Trophoblast cell (in vitro differentiated cells and primary cell): ENCODE results near the gene M1AP.

Experiments used
- DNase-seq, 2 donors: peaks; one replicate each; pipeline ENCODE4 v3.0.0-alpha.2; 2016
- H2AFZ ChIP-seq: 2 replicates; pipeline ENCODE4 v1.6.1; 2013; ENCODE audit warnings: low read length, moderate library complexity, mild to moderate bottlenecking; ENCODE audit not compliant: insufficient read depth, poor library complexity
- H2AK5ac ChIP-seq: 2 replicates; pipeline ENCODE4 v1.6.1; 2013; ENCODE audit warnings: mild to moderate bottlenecking, low read length
- H2BK120ac ChIP-seq: 2 replicates; pipeline ENCODE4 v1.6.1; 2013; ENCODE audit warnings: low read length, mild to moderate bottlenecking, moderate library complexity; ENCODE audit not compliant: insufficient read depth, poor library complexity
- H2BK12ac ChIP-seq: 2 replicates; pipeline ENCODE4 v1.6.1; 2013; ENCODE audit warnings: mild to moderate bottlenecking, low read length, moderate library complexity
- H2BK5ac ChIP-seq: 2 replicates; pipeline ENCODE4 v1.6.1; 2013; ENCODE audit warnings: low read length, low read depth, moderate library complexity, mild to moderate bottlenecking; ENCODE audit not compliant: poor library complexity
- H3K14ac ChIP-seq: 2 replicates; pipeline ENCODE4 v1.6.1; 2013; ENCODE audit warnings: mild to moderate bottlenecking, low read length
- H3K18ac ChIP-seq: 2 replicates; pipeline ENCODE4 v1.6.1; 2013; ENCODE audit warnings: mild to moderate bottlenecking, low read length
- H3K23ac ChIP-seq: 2 replicates; pipeline ENCODE4 v1.6.1; 2013; ENCODE audit warnings: low read length
- H3K27ac ChIP-seq: 2 replicates; pipeline ENCODE4 v1.5.1; 2013; ENCODE audit warnings: low read depth, mild to moderate bottlenecking, inconsistent platforms, low read length, moderate library complexity
- H3K27me3 ChIP-seq: 2 replicates; pipeline ENCODE4 v1.6.1; 2013; ENCODE audit warnings: inconsistent platforms, mild to moderate bottlenecking, low read length, moderate library complexity; ENCODE audit not compliant: insufficient read depth
- H3K36me3 ChIP-seq, 2 experiments: 1 replicate in 1 of 2; 2 replicates in 1 of 2; pipeline ENCODE4 v1.6.1; 2013; ENCODE audit warnings: low read length in 2 of 2, mild to moderate bottlenecking in 2 of 2, moderate library complexity in 1 of 2; ENCODE audit not compliant: insufficient read depth in 2 of 2, control insufficient read depth in 1 of 2
- H3K4ac ChIP-seq: 2 replicates; pipeline ENCODE4 v1.6.1; 2013; ENCODE audit warnings: low read depth, mild to moderate bottlenecking, low read length, moderate library complexity
- H3K4me1 ChIP-seq, 2 experiments: 1 replicate in 1 of 2; 2 replicates in 1 of 2; pipeline ENCODE4 v1.6.1; 2013; ENCODE audit warnings: low read length in 2 of 2, mild to moderate bottlenecking in 2 of 2, moderate library complexity in 1 of 2; ENCODE audit not compliant: insufficient read depth in 2 of 2, control insufficient read depth in 1 of 2
- H3K4me2 ChIP-seq: 2 replicates; pipeline ENCODE4 v1.6.1; 2013; ENCODE audit warnings: inconsistent platforms, mild to moderate bottlenecking, low read length, moderate library complexity
- H3K4me3 ChIP-seq: 2 replicates; pipeline ENCODE4 v1.5.1; 2013; ENCODE audit warnings: mild to moderate bottlenecking, low read depth, low read length, inconsistent platforms
- H3K79me1 ChIP-seq: one replicate; pipeline ENCODE4 v1.6.1; 2013; ENCODE audit warnings: low read length
- H3K79me2 ChIP-seq: 2 replicates; pipeline ENCODE4 v1.6.1; 2013; ENCODE audit warnings: low read length, mild to moderate bottlenecking; ENCODE audit not compliant: control insufficient read depth, insufficient read depth, poor library complexity
- H3K9ac ChIP-seq: 2 replicates; pipeline ENCODE4 v1.6.1; 2013; ENCODE audit warnings: mild to moderate bottlenecking, low read length
- H3K9me3 ChIP-seq: 2 replicates; pipeline ENCODE4 v1.6.1; 2013; ENCODE audit warnings: low read depth, mild to moderate bottlenecking, control low read depth, inconsistent platforms, low read length; ENCODE audit not compliant: insufficient read depth
- H4K12ac ChIP-seq: 2 replicates; pipeline ENCODE4 v1.6.1; 2013; ENCODE audit warnings: low read depth, mild to moderate bottlenecking, low read length, moderate library complexity
- H4K8ac ChIP-seq: 2 replicates; pipeline ENCODE4 v1.6.1; 2013; ENCODE audit warnings: low read depth, mild to moderate bottlenecking, low read length, moderate library complexity
- H4K91ac ChIP-seq: one replicate; pipeline ENCODE4 v1.6.1; 2013; ENCODE audit warnings: low read depth, mild to moderate bottlenecking, low read length, moderate library complexity
- WGBS: extraction: QIAGEN DNeasy Blood & Tissue Kit; methylation state at CpG from one replicate; pipeline ENCODE4 v1.1.7; 2013; ENCODE audit warnings: missing lambda C conversion rate; ENCODE audit not compliant: insufficient read length, insufficient coverage; ENCODE audit errors: extremely low coverage; 5-methylcytosine and 5-hydroxymethylcytosine counted together

M1AP gene

DNA sequence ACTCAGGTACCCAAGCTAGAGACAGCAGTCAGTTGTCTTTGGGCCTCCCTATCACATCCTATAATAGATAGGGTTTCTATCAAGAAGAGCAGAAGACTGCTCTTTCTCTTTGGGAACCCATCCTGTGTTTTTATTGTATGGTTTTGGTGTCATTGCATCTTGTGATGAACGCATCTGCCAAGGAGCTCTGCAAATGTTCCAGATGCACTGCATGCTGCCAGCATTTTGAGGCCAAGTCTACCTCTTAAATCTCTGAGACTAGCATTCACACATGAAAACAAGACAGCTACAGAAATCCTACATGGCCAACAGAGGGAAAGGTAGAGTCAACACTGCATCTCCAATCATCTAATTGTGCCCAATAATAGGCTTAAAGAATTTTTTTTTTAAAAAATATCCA, 20.0 kb upstream of the M1AP start:
- Histone ChIP-seq H3K36me3 (no peaks in the 10 kb centered on the region), H3K79me1 (no peaks in the 10 kb centered on the region), H3K4me3 (no peak overlapping the region), H4K91ac (no peak overlapping the region), H3K27me3 (no peaks in the 10 kb centered on the region), H3K27ac (no peak overlapping the region), H2BK120ac (no peak overlapping the region), H2AFZ (no peak overlapping the region), H4K8ac (no peak overlapping the region), H3K9me3 (no peaks in the 10 kb centered on the region), H3K4me2 (no peak overlapping the region), H2BK5ac (no peak overlapping the region), H3K23ac (no peak overlapping the region), H3K4me1 (no peaks in the 10 kb centered on the region), H3K18ac (no peak overlapping the region), H2BK12ac (no peak overlapping the region), H3K14ac (no peak overlapping the region), H4K12ac (no peak overlapping the region), H3K79me2 (no peaks in the 10 kb centered on the region), H3K4ac (no peak overlapping the region), H3K9ac (no peak overlapping the region), H2AK5ac (no peak overlapping the region)
- DNase-seq: no peak
- WGBS: no CpG with 5 or more reads among the region's 1 CpG

- no peak overlapping the region for H3K9ac ChIP-seq
- no peak overlapping the region for H3K23ac ChIP-seq
- H2AFZ ChIP-seq: no peak overlapping the region
- H3K27ac ChIP-seq: no peak overlapping the region
- peaks cover 4% of the 10 kb centered on the region for H3K9me3 ChIP-seq
- no peak for DNase-seq
- H2BK120ac ChIP-seq: no peak overlapping the region
- no peak overlapping the region for H3K4me2 ChIP-seq
- no CpG with 5 or more reads among the region's 2 CpGs for WGBS
- H2AK5ac ChIP-seq: no peak overlapping the region
- peaks cover 12% of the 10 kb centered on the region for H3K27me3 ChIP-seq
- no peak overlapping the region for H2BK12ac ChIP-seq
- H3K4ac ChIP-seq: no peak overlapping the region
- no peaks in the 10 kb centered on the region for H3K79me2 ChIP-seq
- H4K8ac ChIP-seq: no peak overlapping the region
- no peak overlapping the region for H4K91ac ChIP-seq
- no peak overlapping the region for H3K4me3 ChIP-seq
- H4K12ac ChIP-seq: no peak overlapping the region
- no peak overlapping the region for H3K14ac ChIP-seq
- no peak overlapping the region for H3K18ac ChIP-seq
- peaks cover 3 to 4% of the 10 kb centered on the region in 2 experiments for H3K4me1 ChIP-seq
- H3K36me3 ChIP-seq: no peaks in the 10 kb centered on the region
- no peaks in the 10 kb centered on the region for H3K79me1 ChIP-seq
- H2BK5ac ChIP-seq: no peak overlapping the region
Observed at GRCh38 chr2:74659462-74659861, 11.3 kb upstream of the M1AP start.

GRCh38 chr2:74658516-74658915, 10.4 kb upstream of the M1AP start:
- no peak overlapping the region for H4K91ac ChIP-seq
- H2BK120ac ChIP-seq: no peak overlapping the region
- no peak overlapping the region for H3K4ac ChIP-seq
- peaks cover 4 to 6% of the 10 kb centered on the region in 2 experiments for H3K4me1 ChIP-seq
- H2AK5ac ChIP-seq: no peak overlapping the region
- H2BK5ac ChIP-seq: no peak overlapping the region
- H3K18ac ChIP-seq: no peak overlapping the region
- no peak overlapping the region for H2BK12ac ChIP-seq
- H3K9me3 ChIP-seq: peaks cover 4% of the 10 kb centered on the region
- no peak overlapping the region for H3K9ac ChIP-seq
- H2AFZ ChIP-seq: no peak overlapping the region
- H3K79me1 ChIP-seq: no peaks in the 10 kb centered on the region
- no peak overlapping the region for H3K27ac ChIP-seq
- H4K12ac ChIP-seq: no peak overlapping the region
- peaks cover 12% of the 10 kb centered on the region for H3K27me3 ChIP-seq
- no CpG with 5 or more reads among the region's 2 CpGs for WGBS
- H3K36me3 ChIP-seq: no peaks in the 10 kb centered on the region
- no peak overlapping the region for H3K4me2 ChIP-seq
- H3K79me2 ChIP-seq: no peaks in the 10 kb centered on the region
- no peak for DNase-seq
- H4K8ac ChIP-seq: no peak overlapping the region
- H3K23ac ChIP-seq: no peak overlapping the region
- no peak overlapping the region for H3K14ac ChIP-seq
- no peak overlapping the region for H3K4me3 ChIP-seq

- Histone ChIP-seq H2BK5ac (no peak overlapping the region), H3K4ac (no peak overlapping the region), H3K18ac (no peak overlapping the region), H3K4me1 (peaks cover 4 to 7% of the 10 kb centered on the region in 2 experiments), H2AK5ac (no peak overlapping the region), H3K36me3 (no peaks in the 10 kb centered on the region), H3K9me3 (peaks cover 4% of the 10 kb centered on the region), H3K27ac (no peak overlapping the region), H3K4me2 (no peak overlapping the region), H3K9ac (no peak overlapping the region), H3K79me1 (no peaks in the 10 kb centered on the region), H3K4me3 (no peak overlapping the region), H3K27me3 (peaks cover 12% of the 10 kb centered on the region), H3K14ac (no peak overlapping the region), H4K91ac (no peak overlapping the region), H3K23ac (no peak overlapping the region), H2BK12ac (no peak overlapping the region), H4K8ac (no peak overlapping the region), H2AFZ (no peak overlapping the region), H4K12ac (no peak overlapping the region), H2BK120ac (no peak overlapping the region), H3K79me2 (no peaks in the 10 kb centered on the region)
- DNase-seq: no peak
- WGBS: no CpG with 5 or more reads among the region's 1 CpG
Observed at GRCh38 chr2:74655579-74655978, 7.4 kb upstream of the M1AP start.
